NCI-H345 (cell line): ENCODE results near the gene ZBTB20.

ENCODE experiments used
- DNase-seq: peaks from one replicate; lab custom pipeline; 2025; lab: John Stamatoyannopoulos, UW

Gene ZBTB20

GRCh38 chr3:114760679-114761078 lies 386.4 kb downstream of the ZBTB20 start:
- no peak for DNase-seq

GRCh38 chr3:114758831-114759699 lies 388.0 kb downstream of the ZBTB20 start:
- DNase-seq, result no peak

GRCh38 chr3:114756506-114757279 lies 390.4 kb downstream of the ZBTB20 start:
- DNase-seq, result no peak

- DNase-seq, result no peak
Observed at GRCh38 chr3:114746502-114746901, 400.6 kb downstream of the ZBTB20 start.

- DNase-seq, result no peak
Observed at GRCh38 chr3:114745322-114746240, 401.5 kb downstream of the ZBTB20 start.

GRCh38 chr3:114743746-114744485 lies 403.2 kb downstream of the ZBTB20 start:
- DNase-seq, result no peak

- DNase-seq, result no peak
Observed at GRCh38 chr3:114741066-114741465, 406.0 kb downstream of the ZBTB20 start.

- no peak for DNase-seq
Observed at GRCh38 chr3:114739627-114740026, 407.5 kb downstream of the ZBTB20 start.

- DNase-seq, result no peak
Observed at GRCh38 chr3:114732353-114732752, 414.7 kb downstream of the ZBTB20 start.

GRCh38 chr3:114730397-114730796 lies 416.7 kb downstream of the ZBTB20 start:
- DNase-seq, result no peak

- DNase-seq, result no peak
Observed at GRCh38 chr3:114727373-114727772, 419.7 kb downstream of the ZBTB20 start.

GRCh38 chr3:114725966-114726365 lies 421.1 kb downstream of the ZBTB20 start:
- DNase-seq, result no peak

GRCh38 chr3:114722530-114722929 lies 424.6 kb downstream of the ZBTB20 start:
- no peak for DNase-seq

GRCh38 chr3:114721864-114722263 lies 425.2 kb downstream of the ZBTB20 start:
- no peak for DNase-seq

- no peak for DNase-seq
Observed at GRCh38 chr3:114721209-114721608, 425.9 kb downstream of the ZBTB20 start.

- no peak for DNase-seq
Observed at GRCh38 chr3:114718898-114719210, 428.2 kb downstream of the ZBTB20 start.

- no peak for DNase-seq
Observed at GRCh38 chr3:114718071-114718897, 428.8 kb downstream of the ZBTB20 start.

- no peak for DNase-seq
Observed at GRCh38 chr3:114716916-114717315, 430.2 kb downstream of the ZBTB20 start.

GRCh38 chr3:114716126-114716525 lies 431.0 kb downstream of the ZBTB20 start:
- no peak for DNase-seq

- no peak for DNase-seq
Observed at GRCh38 chr3:114714957-114715460, 432.1 kb downstream of the ZBTB20 start.
